Activated T-helper 1 cell treated with Interleukin-2 at 50 U/mL for 16 hours (primary cell): ENCODE measurements around the gene HBM.
"Not testable (repeated sequence)": the region's sequence is repeated elsewhere in the genome, so short reads cannot be mapped to it uniquely, and the experiment has no call there.

Source experiments
- DNase-seq: peaks from one replicate; pipeline ENCODE4 v3.0.0-alpha.2; 2020; ENCODE audit warnings: low read depth

The HBM gene

GRCh38 chr16:165539-166374 is at the start of gene HBM:
TSS of gene HBM (plus strand) at chr16:165978. CDS start at chr16:165998, 20 bp downstream.
- DNase-seq: no peak

GRCh38 chr16:116015-116414 is 49.8 kb upstream of the HBM start:
- no peak for DNase-seq

- peak; percentile 29 for DNase-seq
Observed at GRCh38 chr16:117379-118365, 48.1 kb upstream of the HBM start.

- DNase-seq: no peak
Observed at GRCh38 chr16:118857-119256, 46.9 kb upstream of the HBM start.

- DNase-seq: no peak
Observed at GRCh38 chr16:119295-119694, 46.5 kb upstream of the HBM start.

GRCh38 chr16:119835-120491 is 45.8 kb upstream of the HBM start:
- no peak for DNase-seq

GRCh38 chr16:120756-121155 is 45.0 kb upstream of the HBM start:
- DNase-seq: no peak

- no peak for DNase-seq
Observed at GRCh38 chr16:122361-122760, 43.4 kb upstream of the HBM start.

GRCh38 chr16:123558-124350 is 42.0 kb upstream of the HBM start:
- DNase-seq: not testable (repeated sequence)

GRCh38 chr16:125011-125410 is 40.8 kb upstream of the HBM start:
- DNase-seq: no peak

- DNase-seq: no peak
Observed at GRCh38 chr16:129075-129474, 36.7 kb upstream of the HBM start.

GRCh38 chr16:130533-131173 is 35.1 kb upstream of the HBM start:
- no peak for DNase-seq

- no peak for DNase-seq
Observed at GRCh38 chr16:132120-132519, 33.7 kb upstream of the HBM start.

GRCh38 chr16:133716-134115 is 32.1 kb upstream of the HBM start:
- DNase-seq: no peak

- DNase-seq: peak; percentile 5
Observed at GRCh38 chr16:138049-138417, 27.7 kb upstream of the HBM start.

GRCh38 chr16:140175-140857 is 25.5 kb upstream of the HBM start:
- DNase-seq: no peak

GRCh38 chr16:142405-142967 is 23.3 kb upstream of the HBM start:
- no peak for DNase-seq

- DNase-seq: no peak
Observed at GRCh38 chr16:143047-143446, 22.7 kb upstream of the HBM start.

- no peak for DNase-seq
Observed at GRCh38 chr16:143456-143855, 22.3 kb upstream of the HBM start.

- DNase-seq: no peak
Observed at GRCh38 chr16:144797-145252, 21.0 kb upstream of the HBM start.
